IPS DF 4.7 (cell line): ENCODE measurements around the gene CD9.

Source experiments
- DNase-seq: peaks from one replicate; pipeline ENCODE4 v3.0.0-alpha.2; 2013; ENCODE audit warnings: low spot score; ENCODE audit errors: extremely low read depth

CD9 gene

GRCh38 chr12:6218347-6218925 lies 18.2 kb downstream of the CD9 start:
- DNase-seq, result no peak

- no peak for DNase-seq
These were observed 19.8 kb downstream of the CD9 start for GRCh38 chr12:6219980-6220379.

- no peak for DNase-seq
These were observed 20.9 kb downstream of the CD9 start for GRCh38 chr12:6221146-6221545.

- DNase-seq, result no peak
These were observed 22.0 kb downstream of the CD9 start for GRCh38 chr12:6222078-6222654.

- DNase-seq, result no peak
These were observed 23.3 kb downstream of the CD9 start for GRCh38 chr12:6223545-6223944.

GRCh38 chr12:6224550-6224949 lies 24.4 kb downstream of the CD9 start:
- no peak for DNase-seq

GRCh38 chr12:6225630-6226001 lies 25.4 kb downstream of the CD9 start:
- DNase-seq, result no peak

- no peak for DNase-seq
These were observed 25.9 kb downstream of the CD9 start for GRCh38 chr12:6226002-6226678.

GRCh38 chr12:6226679-6227051 lies 26.5 kb downstream of the CD9 start:
- DNase-seq, result no peak

GRCh38 chr12:6228535-6229223 lies 28.5 kb downstream of the CD9 start:
- DNase-seq, result no peak

GRCh38 chr12:6229224-6230218 lies 29.3 kb downstream of the CD9 start:
- no peak for DNase-seq

GRCh38 chr12:6230321-6231110 lies 30.3 kb downstream of the CD9 start:
- DNase-seq, result no peak

GRCh38 chr12:6231359-6232268 lies 31.4 kb downstream of the CD9 start:
- no peak for DNase-seq

- no peak for DNase-seq
These were observed 33.1 kb downstream of the CD9 start for GRCh38 chr12:6233121-6233971.

- no peak for DNase-seq
These were observed 34.0 kb downstream of the CD9 start for GRCh38 chr12:6234214-6234613.

- no peak for DNase-seq
These were observed 34.7 kb downstream of the CD9 start for GRCh38 chr12:6234906-6235305.

- DNase-seq, result no peak
These were observed 35.3 kb downstream of the CD9 start for GRCh38 chr12:6235499-6235898.

- DNase-seq, result no peak
These were observed 35.9 kb downstream of the CD9 start for GRCh38 chr12:6235906-6236640.
